Type B pancreatic cell (in vitro differentiated cells): ENCODE measurements around the gene SMCP. TPM values are rescaled to one million over a fixed set of nuclear protein-coding genes. Genes with fewer than 3 reads are reported as not detected.

ENCODE experiments used
- DNase-seq: peaks from one replicate; pipeline ENCODE4 v3.0.0; 2021; ENCODE audit warnings: mixed read lengths; ENCODE audit not compliant: unreplicated experiment; ENCODE audit errors: extremely low spot score
- H3K27ac Mint-ChIP-seq: 2 replicates; pipeline ENCODE4 v1.8.0; 2021; ENCODE audit warnings: mild to moderate bottlenecking, mixed read lengths
- H3K27me3 Mint-ChIP-seq: 2 replicates; pipeline ENCODE4 v1.8.0; 2021; ENCODE audit warnings: mixed read lengths
- H3K36me3 Mint-ChIP-seq: 2 replicates; pipeline ENCODE4 v1.8.0; 2021; ENCODE audit warnings: mixed read lengths
- H3K4me1 Mint-ChIP-seq: one replicate; pipeline ENCODE4 v1.8.0; 2021; ENCODE audit warnings: mixed read lengths; ENCODE audit not compliant: unreplicated experiment
- H3K4me3 Mint-ChIP-seq: 2 replicates; pipeline ENCODE4 v1.8.0; 2021; ENCODE audit warnings: mild to moderate bottlenecking, mixed read lengths
- H3K9me3 Mint-ChIP-seq: 2 replicates; pipeline ENCODE4 v1.8.0; 2021; ENCODE audit warnings: mixed read lengths
- total RNA-seq: library from RNA; stranded (reverse); gene quantifications from 2 replicates; pipeline ENCODE4 v1.2.1, GENCODE V29; 2021; ENCODE audit warnings: low replicate concordance
- TF ChIP-seq, protein P1 (sequence below): fragments of 200-600 bp; sonication (generic); conservative IDR thresholded peaks from 2 replicates; pipeline ENCODE4 v1.5.0; 2021; ENCODE audit warnings: antibody characterized with exemption, mild to moderate bottlenecking

Gene SMCP
- total RNA-seq, 1 donor from 2014 or later, result not detected

DNA sequence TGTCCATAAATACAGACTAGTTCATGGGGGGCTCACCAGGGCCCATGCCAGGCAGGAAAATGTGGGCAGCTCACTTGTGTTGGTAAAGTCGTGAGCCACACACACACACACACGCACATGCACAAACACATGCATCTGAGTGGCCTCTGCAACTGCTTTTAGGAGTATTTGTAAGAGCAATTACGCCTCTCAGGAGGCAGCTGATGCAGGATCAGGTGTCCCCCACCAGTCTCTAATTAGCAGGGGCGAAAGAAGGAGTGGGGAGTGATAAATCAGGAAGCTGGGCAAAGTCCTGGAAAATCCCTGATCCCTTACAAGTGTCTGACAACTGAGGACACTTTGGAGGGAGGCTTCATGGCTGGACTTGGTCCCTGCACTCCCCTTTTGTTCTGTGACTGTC lies 24.5 kb downstream of the SMCP start:
- no peak overlapping the region for H3K27ac Mint-ChIP-seq
- no peak for DNase-seq

DNA sequence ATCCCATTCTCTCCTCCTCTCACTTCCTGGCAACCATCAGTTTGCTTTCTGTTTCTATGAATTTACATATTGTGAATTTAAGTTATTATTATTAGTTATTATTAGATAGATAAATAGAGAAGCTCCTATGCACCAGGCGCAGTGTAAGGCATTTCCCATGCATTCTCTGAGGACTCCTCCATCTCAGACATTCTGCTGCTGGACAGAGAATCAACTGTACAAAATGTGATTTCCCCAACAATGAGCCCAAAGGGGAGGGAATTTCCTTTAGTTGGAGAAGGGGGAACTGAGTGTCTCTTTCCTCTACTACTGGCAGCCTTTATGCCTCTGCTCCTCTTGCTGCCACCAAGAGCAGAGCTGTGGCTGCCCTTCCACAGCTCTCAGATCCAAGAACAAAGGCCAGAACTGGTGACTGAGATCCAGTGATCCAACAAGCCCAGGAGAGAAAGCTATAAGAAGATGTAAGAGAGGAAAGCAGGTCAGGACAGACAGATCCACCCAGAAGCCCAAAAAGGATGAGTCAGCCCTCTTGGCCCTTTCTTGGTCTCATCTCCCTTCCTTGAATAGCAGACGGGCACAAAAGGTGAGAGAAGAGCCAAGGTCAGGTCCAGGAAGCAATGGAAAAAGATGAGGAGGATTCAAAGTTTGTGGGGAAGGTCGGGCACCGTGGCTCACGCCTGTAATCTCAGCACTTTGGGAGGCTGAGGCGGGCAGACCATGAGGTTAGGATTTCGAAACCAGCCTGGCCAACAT lies 26.7 kb downstream of the SMCP start:
- Mint-ChIP-seq H3K4me1 (no peaks in the 10 kb centered on the region), H3K36me3 (no peaks in the 10 kb centered on the region), H3K9me3 (no peaks in the 10 kb centered on the region), H3K4me3 (no peak overlapping the region), H3K27ac (no peak overlapping the region), H3K27me3 (no peaks in the 10 kb centered on the region)
- TF ChIP-seq, protein P1, sequence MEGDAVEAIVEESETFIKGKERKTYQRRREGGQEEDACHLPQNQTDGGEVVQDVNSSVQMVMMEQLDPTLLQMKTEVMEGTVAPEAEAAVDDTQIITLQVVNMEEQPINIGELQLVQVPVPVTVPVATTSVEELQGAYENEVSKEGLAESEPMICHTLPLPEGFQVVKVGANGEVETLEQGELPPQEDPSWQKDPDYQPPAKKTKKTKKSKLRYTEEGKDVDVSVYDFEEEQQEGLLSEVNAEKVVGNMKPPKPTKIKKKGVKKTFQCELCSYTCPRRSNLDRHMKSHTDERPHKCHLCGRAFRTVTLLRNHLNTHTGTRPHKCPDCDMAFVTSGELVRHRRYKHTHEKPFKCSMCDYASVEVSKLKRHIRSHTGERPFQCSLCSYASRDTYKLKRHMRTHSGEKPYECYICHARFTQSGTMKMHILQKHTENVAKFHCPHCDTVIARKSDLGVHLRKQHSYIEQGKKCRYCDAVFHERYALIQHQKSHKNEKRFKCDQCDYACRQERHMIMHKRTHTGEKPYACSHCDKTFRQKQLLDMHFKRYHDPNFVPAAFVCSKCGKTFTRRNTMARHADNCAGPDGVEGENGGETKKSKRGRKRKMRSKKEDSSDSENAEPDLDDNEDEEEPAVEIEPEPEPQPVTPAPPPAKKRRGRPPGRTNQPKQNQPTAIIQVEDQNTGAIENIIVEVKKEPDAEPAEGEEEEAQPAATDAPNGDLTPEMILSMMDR, result no peak
- no peak for DNase-seq

More for the DNA sequence above, 24.5 kb downstream of the SMCP start:
- peak overlapping the region; percentile 36 for H3K4me3 Mint-ChIP-seq
- H3K27me3 Mint-ChIP-seq, result no peaks in the 10 kb centered on the region
- H3K9me3 Mint-ChIP-seq, result no peaks in the 10 kb centered on the region
- H3K36me3 Mint-ChIP-seq, result no peaks in the 10 kb centered on the region
- TF ChIP-seq, protein P1, result no peak
- no peaks in the 10 kb centered on the region for H3K4me1 Mint-ChIP-seq

DNA sequence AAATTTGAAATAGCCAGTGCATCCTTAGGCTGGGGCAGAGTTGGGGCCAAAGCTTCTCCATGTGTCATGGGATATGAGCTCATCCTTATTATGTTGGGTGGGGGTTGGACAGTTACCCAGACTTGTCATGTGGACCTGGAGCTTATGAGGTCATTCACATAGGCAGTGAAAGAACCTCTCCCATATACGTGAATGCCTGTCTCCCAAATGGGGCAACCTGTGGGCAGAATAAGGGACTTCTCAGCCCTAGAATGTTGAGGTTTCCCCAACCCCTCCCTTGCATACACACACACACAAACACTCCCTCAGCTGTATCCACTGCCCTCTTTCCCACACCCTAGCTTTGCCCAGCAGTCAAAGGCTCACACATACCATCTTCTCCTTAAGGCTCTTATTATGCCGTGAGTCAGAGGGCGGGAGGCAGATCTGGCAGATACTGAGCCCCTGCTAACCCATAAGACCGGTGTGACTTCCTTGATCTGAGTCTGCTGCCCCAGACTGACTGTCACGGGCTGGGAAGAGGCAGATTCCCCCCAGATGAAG lies 28.0 kb downstream of the SMCP start:
- H3K9me3 Mint-ChIP-seq, result no peaks in the 10 kb centered on the region
- H3K27ac Mint-ChIP-seq, result peak overlapping the region; percentile 72
- no peaks in the 10 kb centered on the region for H3K4me1 Mint-ChIP-seq
- TF ChIP-seq, protein P1, result no peak
- no peaks in the 10 kb centered on the region for H3K27me3 Mint-ChIP-seq
- no peak for DNase-seq
- H3K4me3 Mint-ChIP-seq, result no peak overlapping the region
- no peaks in the 10 kb centered on the region for H3K36me3 Mint-ChIP-seq

DNA sequence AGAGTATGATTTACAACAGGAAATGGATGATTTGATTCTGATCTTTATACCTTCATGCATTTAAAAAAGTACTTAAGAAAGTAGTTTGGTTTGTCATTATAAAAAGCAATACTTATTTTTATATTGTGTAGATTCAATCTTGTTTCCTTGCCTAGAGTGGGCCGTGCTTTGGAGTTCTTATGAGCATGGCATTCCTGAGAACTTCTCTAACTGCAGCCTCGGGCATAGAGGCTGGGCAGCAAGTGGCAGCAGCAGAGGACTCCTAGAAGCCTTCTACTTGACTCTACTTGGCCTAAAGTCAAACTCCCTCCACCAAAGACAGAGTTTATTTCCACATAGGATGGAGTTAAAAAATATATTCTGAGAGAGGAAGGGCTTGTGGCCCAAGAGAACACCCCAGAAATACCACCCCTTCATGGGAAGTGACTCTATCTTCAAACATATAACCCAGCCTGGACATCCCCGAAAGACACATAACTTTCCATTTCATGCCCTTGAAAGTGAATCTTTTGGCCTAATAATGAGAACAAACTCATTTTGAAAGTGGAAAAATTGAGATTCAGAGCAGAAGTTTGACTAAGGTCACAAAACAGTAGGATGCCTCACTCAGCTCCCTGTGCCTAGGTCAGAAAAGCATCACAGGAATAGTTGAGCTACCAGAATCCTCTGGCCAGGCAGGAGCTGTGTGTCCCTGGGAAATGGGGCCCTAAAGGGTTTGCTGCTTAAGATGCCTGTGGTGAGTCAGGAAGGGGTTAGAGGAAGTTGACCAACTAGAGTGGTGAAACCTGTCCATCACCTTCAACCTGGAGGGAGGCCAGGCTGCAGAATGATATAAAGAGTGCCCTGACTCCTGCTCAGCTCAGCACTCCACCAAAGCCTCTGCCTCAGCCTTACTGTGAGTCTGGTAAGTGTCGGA lies 29.8 kb downstream of the SMCP start, which contains the start of gene IVL:
TSS of gene IVL (plus strand) at position 861 of the 916 bp plus-strand sequence. CDS start 1,252 bp downstream, outside the sequence.
- no peak for DNase-seq
- Mint-ChIP-seq H3K4me1 (no peaks in the 10 kb centered on the region), H3K27me3 (no peaks in the 10 kb centered on the region), H3K27ac (no peak within 1 kb of the TSS), H3K36me3 (no peaks in the 10 kb centered on the region), H3K4me3 (no peak within 1 kb of the TSS), H3K9me3 (no peaks in the 10 kb centered on the region)
- TF ChIP-seq, protein P1, result no peak

DNA sequence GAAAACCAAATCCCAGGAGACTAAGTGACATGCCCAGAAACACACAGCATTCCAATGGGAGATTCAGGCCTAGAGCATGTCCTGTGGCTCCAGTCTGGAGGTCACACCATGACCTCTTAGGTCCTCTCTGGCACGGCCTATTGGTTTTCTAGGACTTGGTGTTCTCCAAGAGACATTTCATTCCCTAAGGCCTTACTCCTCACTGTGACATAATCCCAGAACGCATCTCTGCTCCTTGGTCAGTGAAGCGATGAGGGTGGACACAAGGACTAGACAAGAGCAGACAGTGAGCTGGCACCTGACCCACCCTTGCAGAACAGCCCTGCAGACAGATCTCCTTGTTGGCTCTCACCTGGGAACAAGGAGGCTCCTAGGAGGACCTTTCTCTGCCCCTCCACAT lies 31.1 kb downstream of the SMCP start:
- Mint-ChIP-seq H3K27ac (no peak overlapping the region), H3K4me1 (no peaks in the 10 kb centered on the region), H3K9me3 (no peaks in the 10 kb centered on the region), H3K27me3 (no peaks in the 10 kb centered on the region), H3K4me3 (no peak overlapping the region), H3K36me3 (no peaks in the 10 kb centered on the region)
- TF ChIP-seq, protein P1, result no peak
- no peak for DNase-seq
